GM12801 (cell line): Measurements from ENCODE around the gene SLC9A4.

Experiments used
- TF ChIP-seq, protein P1 (sequence below): IDR thresholded peaks from one replicate; pipeline ENCODE4 v1.5.1; 2011; ENCODE audit warnings: control low read depth; ENCODE audit not compliant: insufficient read length; ENCODE audit errors: extremely low read depth

Gene SLC9A4

DNA sequence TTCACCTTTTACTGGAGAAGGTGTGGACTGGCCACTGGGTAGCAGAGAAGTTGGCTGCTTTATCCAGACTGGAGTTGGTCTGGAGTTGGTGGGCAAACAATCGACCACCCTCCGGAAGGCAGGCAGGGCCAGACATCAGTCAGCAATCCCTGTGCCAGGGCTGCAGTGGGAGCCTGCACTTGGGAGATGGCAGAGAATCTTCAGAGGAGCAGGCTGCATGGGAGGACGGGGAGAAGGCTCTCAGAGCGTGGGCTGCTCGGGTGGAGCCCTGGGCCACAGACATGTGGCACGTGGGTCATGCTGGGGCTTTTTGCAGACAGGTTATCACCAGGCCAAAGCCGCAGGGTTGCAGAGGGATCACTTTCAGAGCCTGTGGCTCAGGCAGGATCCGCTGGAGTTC is 29.6 kb downstream of the SLC9A4 start:
- TF ChIP-seq, protein P1, sequence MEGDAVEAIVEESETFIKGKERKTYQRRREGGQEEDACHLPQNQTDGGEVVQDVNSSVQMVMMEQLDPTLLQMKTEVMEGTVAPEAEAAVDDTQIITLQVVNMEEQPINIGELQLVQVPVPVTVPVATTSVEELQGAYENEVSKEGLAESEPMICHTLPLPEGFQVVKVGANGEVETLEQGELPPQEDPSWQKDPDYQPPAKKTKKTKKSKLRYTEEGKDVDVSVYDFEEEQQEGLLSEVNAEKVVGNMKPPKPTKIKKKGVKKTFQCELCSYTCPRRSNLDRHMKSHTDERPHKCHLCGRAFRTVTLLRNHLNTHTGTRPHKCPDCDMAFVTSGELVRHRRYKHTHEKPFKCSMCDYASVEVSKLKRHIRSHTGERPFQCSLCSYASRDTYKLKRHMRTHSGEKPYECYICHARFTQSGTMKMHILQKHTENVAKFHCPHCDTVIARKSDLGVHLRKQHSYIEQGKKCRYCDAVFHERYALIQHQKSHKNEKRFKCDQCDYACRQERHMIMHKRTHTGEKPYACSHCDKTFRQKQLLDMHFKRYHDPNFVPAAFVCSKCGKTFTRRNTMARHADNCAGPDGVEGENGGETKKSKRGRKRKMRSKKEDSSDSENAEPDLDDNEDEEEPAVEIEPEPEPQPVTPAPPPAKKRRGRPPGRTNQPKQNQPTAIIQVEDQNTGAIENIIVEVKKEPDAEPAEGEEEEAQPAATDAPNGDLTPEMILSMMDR = no peak

DNA sequence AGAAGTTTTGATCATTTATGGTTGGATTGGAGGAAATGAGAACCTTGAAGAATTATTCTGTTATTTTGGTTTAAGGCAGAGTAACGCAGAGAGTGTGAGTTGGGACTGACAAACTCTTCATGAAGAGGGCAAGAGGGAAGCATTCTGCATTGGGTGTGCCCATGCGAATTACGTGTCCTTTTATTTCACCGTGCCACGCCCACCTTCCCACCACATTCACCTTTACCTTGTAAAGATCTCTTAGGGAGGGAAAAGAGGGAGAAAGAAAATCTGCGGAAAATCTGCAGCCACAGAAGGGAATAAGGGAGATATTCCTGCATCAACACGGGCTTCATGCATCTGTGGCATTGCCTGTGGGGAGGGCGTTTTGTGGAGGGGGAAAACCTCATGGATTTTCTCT is 31.8 kb downstream of the SLC9A4 start:
- TF ChIP-seq, protein P1 = no peak

DNA sequence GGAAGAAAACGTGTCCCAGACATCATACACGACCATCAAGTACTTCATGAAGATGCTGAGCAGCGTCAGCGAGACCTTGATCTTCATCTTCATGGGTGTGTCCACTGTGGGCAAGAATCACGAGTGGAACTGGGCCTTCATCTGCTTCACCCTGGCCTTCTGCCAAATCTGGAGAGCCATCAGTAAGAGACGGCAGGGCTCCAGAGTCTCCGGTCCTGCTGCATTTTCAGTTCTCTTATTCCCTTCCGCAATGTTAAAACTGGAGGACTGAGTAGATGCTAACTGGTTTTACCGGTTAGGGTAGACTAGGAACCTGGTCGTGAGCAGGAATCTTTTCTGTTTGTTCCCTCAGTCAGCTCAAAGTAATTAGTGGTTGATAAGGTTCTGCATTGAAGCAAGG is 32.3 kb downstream of the SLC9A4 start:
- TF ChIP-seq, protein P1 = no peak

DNA sequence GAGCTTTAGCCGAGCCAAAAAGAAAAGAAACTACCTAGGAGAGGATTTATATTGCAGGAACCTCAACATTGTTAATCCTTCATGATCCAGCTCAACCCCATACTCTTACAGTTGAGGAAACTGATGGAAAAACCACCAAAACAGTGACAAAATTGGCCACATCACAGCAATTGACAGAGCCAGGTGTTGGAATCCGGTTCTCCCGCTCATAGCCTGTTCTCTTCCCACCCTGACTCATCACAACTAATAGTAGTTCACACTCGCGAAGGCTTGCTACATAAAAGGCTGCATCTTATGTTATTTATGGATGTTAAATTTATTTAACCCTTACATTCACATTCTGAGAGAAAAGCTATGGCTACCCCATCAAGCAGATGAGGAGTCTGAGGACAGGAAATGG is 33.7 kb downstream of the SLC9A4 start:
- TF ChIP-seq, protein P1 = no peak

DNA sequence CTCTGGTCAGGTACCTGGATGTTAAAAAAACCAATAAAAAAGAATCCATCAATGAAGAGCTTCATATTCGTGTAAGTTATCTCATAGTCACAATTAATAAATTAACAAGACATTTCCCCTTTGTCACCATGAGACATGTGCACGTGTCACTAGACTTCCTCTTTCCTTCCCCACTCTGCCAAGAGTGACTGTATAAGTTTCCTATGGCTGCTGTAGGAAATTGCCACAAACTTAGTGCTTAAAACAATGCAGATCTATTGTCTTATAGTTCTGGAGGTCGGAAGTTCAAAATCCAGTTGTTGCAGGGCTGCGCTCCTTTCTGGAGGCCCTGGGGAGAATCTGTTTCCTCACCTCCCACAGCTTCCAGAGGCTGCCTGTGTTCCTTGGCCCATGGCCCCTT is 35.8 kb downstream of the SLC9A4 start:
- TF ChIP-seq, protein P1 = no peak

DNA sequence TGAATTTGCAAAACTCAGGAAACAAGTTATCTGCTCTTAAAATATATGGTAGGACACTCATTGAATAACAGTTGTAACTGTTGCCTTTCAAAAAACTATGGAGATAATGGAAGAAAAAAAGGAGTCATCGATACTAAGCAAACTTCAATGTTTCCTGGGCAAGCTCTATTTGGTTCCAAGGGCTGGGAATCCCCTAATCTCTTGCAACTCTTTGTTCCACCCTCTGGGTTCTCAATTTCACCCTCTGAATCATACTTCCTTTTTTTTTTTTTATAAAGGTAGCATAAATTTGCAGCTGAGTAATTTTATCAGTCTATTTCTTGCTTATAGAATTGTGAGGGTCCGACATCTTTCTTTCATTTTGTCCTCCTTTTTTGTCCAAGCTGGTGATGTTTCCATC is 36.7 kb downstream of the SLC9A4 start:
- TF ChIP-seq, protein P1 = no peak

DNA sequence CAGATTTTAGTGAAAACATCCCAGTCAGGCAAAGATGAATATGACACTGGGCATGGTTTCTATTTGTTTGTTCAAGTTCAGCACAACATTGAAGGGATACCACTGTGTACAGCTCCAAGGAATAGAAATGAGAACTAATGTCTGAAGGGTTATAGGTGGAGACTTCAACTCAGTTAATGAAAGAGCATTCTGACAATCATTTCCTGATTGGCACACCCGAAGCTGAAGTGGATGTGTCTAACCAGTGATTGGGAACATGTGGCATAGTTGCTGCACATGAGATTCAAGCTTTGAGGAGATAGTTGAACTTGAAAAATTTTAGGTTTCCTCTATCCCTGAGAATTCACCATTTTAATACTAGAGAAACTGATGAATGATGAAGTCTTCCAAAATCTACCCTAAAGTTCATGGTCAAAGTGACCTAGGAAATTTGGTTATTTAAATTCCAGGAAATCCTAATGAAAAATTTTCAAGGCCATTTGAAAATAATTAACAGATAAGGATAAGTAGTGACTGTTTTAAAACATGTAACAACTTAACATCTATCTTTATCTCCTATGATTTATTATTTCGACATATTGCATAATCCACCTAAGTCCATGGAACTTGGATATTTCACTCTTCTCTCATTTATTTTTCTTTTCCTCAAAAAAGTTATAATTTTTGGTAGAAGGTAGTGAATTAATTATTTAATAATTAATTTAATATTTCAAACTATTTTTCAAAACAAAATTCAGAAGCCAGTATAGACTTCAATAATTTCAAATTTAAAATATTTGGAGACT is 38.0 kb downstream of the SLC9A4 start:
- TF ChIP-seq, protein P1 = no peak
